Stomach (tissue), 4 donors: ENCODE data around the gene RAC2.

Experiments
- CTCF ChIP-seq, 7 experiments: fragments of 450-650 bp in 4 of 7; fragments of 200-600 bp in 3 of 7; sonication (generic) in 3 of 7; IDR thresholded peaks; one replicate each; pipeline ENCODE4 v1.5.1; 2016 to 2019; ENCODE audit warnings: antibody characterized with exemption in 7 of 7, control low read depth in 2 of 7, mild to moderate bottlenecking in 1 of 7
- POLR2A ChIP-seq, 4 donors: fragments of 450-650 bp; IDR thresholded peaks; one replicate each; pipeline ENCODE4 v1.6.1; 2016; ENCODE audit warnings: antibody characterized with exemption in 4 of 4, control low read depth in 2 of 4, mild to moderate bottlenecking in 1 of 4, moderate library complexity in 1 of 4

- TF ChIP-seq CTCF (IDR thresholded peaks at IDR 0.05): no peak
- no peak for TF ChIP-seq POLR2A (IDR thresholded peaks at IDR 0.05)
Observed at GRCh38 chr22:37258005-37258752, 14.1 kb upstream of the RAC2 start.
